ENCODE results near the gene PTTG1IP2. TPM values are rescaled to one million over a fixed set of nuclear protein-coding genes. Genes with fewer than 3 reads are reported as not detected.

Gene PTTG1IP2
- total RNA-seq, 1 donor = not detected

Other genes with a start within 250 kb of the PTTG1IP2 start
- 0.42 TPM for gene CFAP69, start 224.5 kb upstream of the PTTG1IP2 start, total RNA-seq
- not detected for gene FAM237B, start 148.3 kb upstream of the PTTG1IP2 start, total RNA-seq
- 16.2 TPM for gene GTPBP10, start 122.9 kb upstream of the PTTG1IP2 start, total RNA-seq
- 1.4 TPM for gene CLDN12, start 66.2 kb upstream of the PTTG1IP2 start, total RNA-seq
- gene CDK14, start 126.7 kb downstream of the PTTG1IP2 start, total RNA-seq = 11.1 TPM